Stimulated activated naive CD8-positive, alpha-beta T cell treated with anti-CD3 and anti-CD28 coated beads, Interleukin-15, amount 100 ng/mL, for 72 hours (primary cell): ENCODE results near the gene KLHL11.
A peak's percentile ranks its signal among the peaks of the same experiment; 100 is the strongest.
"Not testable (repeated sequence)": the region's sequence is repeated elsewhere in the genome, so short reads cannot be mapped to it uniquely, and the experiment has no call there.

Experiments
- ATAC-seq: fragments of 150-1000 bp; cut with Tn5 transposase; 2 replicates; pipeline ENCODE4 v1.10.0; 2021; ENCODE audit warnings: mild to moderate bottlenecking, moderate library complexity
- DNase-seq, 2 donors: peaks; one replicate each; pipeline ENCODE4 v3.0.0; 2021 to 2022
- H3K27ac Mint-ChIP-seq, 2 donors: one replicate each; pipeline ENCODE4 v1.8.0; 2022; ENCODE audit warnings: mild to moderate bottlenecking in 2 of 2, mixed read lengths in 2 of 2, moderate library complexity in 2 of 2
- H3K27me3 Mint-ChIP-seq: one replicate; pipeline ENCODE4 v1.8.0; 2022; ENCODE audit warnings: mixed read lengths
- H3K4me1 Mint-ChIP-seq: one replicate; pipeline ENCODE4 v1.8.0; 2022; ENCODE audit warnings: mild to moderate bottlenecking, mixed read lengths
- H3K4me3 Mint-ChIP-seq, 2 donors: one replicate each; pipeline ENCODE4 v1.8.0; 2022; ENCODE audit warnings: mild to moderate bottlenecking in 2 of 2, mixed read lengths in 2 of 2, moderate library complexity in 1 of 2
- H3K9me3 Mint-ChIP-seq, 2 donors: one replicate each; pipeline ENCODE4 v1.8.0; 2022; ENCODE audit warnings: mixed read lengths in 2 of 2

Gene KLHL11

GRCh38 chr17:41895617-41896016 is 30.4 kb upstream of the KLHL11 start:
- H3K27me3 Mint-ChIP-seq = no peaks in the 10 kb centered on the region
- ATAC-seq = no peak
- DNase-seq = no peak
- H3K4me3 Mint-ChIP-seq = no peak overlapping the region
- H3K9me3 Mint-ChIP-seq = no peaks in the 10 kb centered on the region
- H3K27ac Mint-ChIP-seq = no peak overlapping the region
- H3K4me1 Mint-ChIP-seq = no peaks in the 10 kb centered on the region

- no peak for ATAC-seq
- DNase-seq = no peak
Observed at GRCh38 chr17:41894791-41895331, 29.6 kb upstream of the KLHL11 start.

GRCh38 chr17:41893384-41893783 is 28.2 kb upstream of the KLHL11 start:
- Mint-ChIP-seq H3K9me3 (no peaks in the 10 kb centered on the region), H3K4me3 (no peak overlapping the region), H3K4me1 (no peaks in the 10 kb centered on the region), H3K27ac (no peak overlapping the region), H3K27me3 (no peaks in the 10 kb centered on the region)
- ATAC-seq (no peak), DNase-seq (no peak)

More at GRCh38 chr17:41894791-41895331, 29.6 kb upstream of the KLHL11 start:
- Mint-ChIP-seq H3K4me3 (no peak overlapping the region), H3K27me3 (no peaks in the 10 kb centered on the region), H3K4me1 (no peaks in the 10 kb centered on the region), H3K9me3 (no peaks in the 10 kb centered on the region), H3K27ac (no peak overlapping the region)

GRCh38 chr17:41892021-41892376 is 26.8 kb upstream of the KLHL11 start:
- Mint-ChIP-seq H3K27me3 (no peaks in the 10 kb centered on the region), H3K27ac (peak overlapping the region in 1 of 2 donors; percentile 88), H3K4me1 (no peaks in the 10 kb centered on the region), H3K4me3 (no peak overlapping the region), H3K9me3 (no peaks in the 10 kb centered on the region)
- no peak for DNase-seq
- no peak for ATAC-seq

- Mint-ChIP-seq H3K9me3 (no peaks in the 10 kb centered on the region), H3K27me3 (no peaks in the 10 kb centered on the region), H3K27ac (no peak overlapping the region), H3K4me1 (no peaks in the 10 kb centered on the region), H3K4me3 (no peak overlapping the region)
- DNase-seq (no peak), ATAC-seq (no peak)
Observed at GRCh38 chr17:41891135-41892020, 26.2 kb upstream of the KLHL11 start.

- Mint-ChIP-seq H3K9me3 (no peaks in the 10 kb centered on the region), H3K27me3 (no peaks in the 10 kb centered on the region), H3K4me1 (no peaks in the 10 kb centered on the region), H3K4me3 (no peak overlapping the region), H3K27ac (no peak overlapping the region)
- DNase-seq (no peak), ATAC-seq (no peak)
Observed at GRCh38 chr17:41888332-41888965, 23.2 kb upstream of the KLHL11 start.

- ATAC-seq (no peak), DNase-seq (no peak)
- Mint-ChIP-seq H3K27me3 (no peaks in the 10 kb centered on the region), H3K4me1 (no peaks in the 10 kb centered on the region), H3K9me3 (no peaks in the 10 kb centered on the region), H3K4me3 (no peak overlapping the region), H3K27ac (peak overlapping the region in 1 of 2 donors; percentile 77)
Observed at GRCh38 chr17:41885733-41886132, 20.5 kb upstream of the KLHL11 start.

GRCh38 chr17:41882756-41883155 is 17.5 kb upstream of the KLHL11 start:
- Mint-ChIP-seq H3K4me1 (no peaks in the 10 kb centered on the region), H3K27ac (peak overlapping the region; percentile 13 to 19), H3K4me3 (no peak overlapping the region), H3K27me3 (no peaks in the 10 kb centered on the region), H3K9me3 (no peaks in the 10 kb centered on the region)
- DNase-seq = no peak
- no peak for ATAC-seq

GRCh38 chr17:41880130-41880529 is 14.9 kb upstream of the KLHL11 start:
- ATAC-seq (no peak), DNase-seq (no peak)
- H3K27ac Mint-ChIP-seq = no peak overlapping the region
- H3K4me3 Mint-ChIP-seq = no peak overlapping the region
- no peaks in the 10 kb centered on the region for H3K9me3 Mint-ChIP-seq
- H3K27me3 Mint-ChIP-seq = no peaks in the 10 kb centered on the region
- no peaks in the 10 kb centered on the region for H3K4me1 Mint-ChIP-seq

- H3K4me1 Mint-ChIP-seq, DNase-seq, H3K9me3 Mint-ChIP-seq, H3K27me3 Mint-ChIP-seq, ATAC-seq, H3K4me3 Mint-ChIP-seq: not testable (repeated sequence)
- peak overlapping the region in 1 of 2 donors; percentile 12 for H3K27ac Mint-ChIP-seq
Observed at GRCh38 chr17:41874293-41874670, 9.1 kb upstream of the KLHL11 start.

- no peak overlapping the region for H3K4me3 Mint-ChIP-seq
- ATAC-seq (no peak), DNase-seq (no peak)
- no peaks in the 10 kb centered on the region for H3K9me3 Mint-ChIP-seq
- H3K27ac Mint-ChIP-seq = peak overlapping the region in 1 of 2 donors; percentile 48
- peaks cover 13% of the 10 kb centered on the region for H3K4me1 Mint-ChIP-seq
- no peaks in the 10 kb centered on the region for H3K27me3 Mint-ChIP-seq
Observed at GRCh38 chr17:41873559-41874292, 8.5 kb upstream of the KLHL11 start.

- ATAC-seq (no peak), DNase-seq (no peak)
- Mint-ChIP-seq H3K27me3 (no peaks in the 10 kb centered on the region), H3K27ac (no peak overlapping the region), H3K4me1 (peaks cover 29% of the 10 kb centered on the region), H3K9me3 (no peaks in the 10 kb centered on the region), H3K4me3 (no peak overlapping the region)
Observed at GRCh38 chr17:41871789-41872188, 6.6 kb upstream of the KLHL11 start.

- H3K4me3 Mint-ChIP-seq = no peak overlapping the region
- H3K27me3 Mint-ChIP-seq = no peaks in the 10 kb centered on the region
- ATAC-seq (no peak), DNase-seq (no peak)
- peak overlapping the region in 1 of 2 donors; percentile 44 for H3K27ac Mint-ChIP-seq
- peaks cover 31% of the 10 kb centered on the region for H3K4me1 Mint-ChIP-seq
- no peaks in the 10 kb centered on the region for H3K9me3 Mint-ChIP-seq
Observed at GRCh38 chr17:41870627-41871026, 5.4 kb upstream of the KLHL11 start.

GRCh38 chr17:41870097-41870496 is 4.9 kb upstream of the KLHL11 start:
- DNase-seq (no peak), ATAC-seq (no peak)
- no peak overlapping the region for H3K4me3 Mint-ChIP-seq
- no peaks in the 10 kb centered on the region for H3K9me3 Mint-ChIP-seq
- H3K4me1 Mint-ChIP-seq = peaks cover 34% of the 10 kb centered on the region
- H3K27me3 Mint-ChIP-seq = no peaks in the 10 kb centered on the region
- H3K27ac Mint-ChIP-seq = no peak overlapping the region

- Mint-ChIP-seq H3K9me3 (no peaks in the 10 kb centered on the region), H3K4me1 (peaks cover 34% of the 10 kb centered on the region), H3K27me3 (no peaks in the 10 kb centered on the region), H3K4me3 (no peak overlapping the region), H3K27ac (no peak overlapping the region)
- ATAC-seq = no peak
- DNase-seq = no peak
Observed at GRCh38 chr17:41869426-41869825, 4.2 kb upstream of the KLHL11 start.

- Mint-ChIP-seq H3K9me3 (no peaks in the 10 kb centered on the region), H3K27me3 (no peaks in the 10 kb centered on the region), H3K4me3 (peak overlapping the region in 1 of 2 donors; percentile 34), H3K27ac (no peak overlapping the region), H3K4me1 (peaks cover 34% of the 10 kb centered on the region)
- no peak for ATAC-seq
- DNase-seq = no peak
Observed at GRCh38 chr17:41868568-41868967, 3.3 kb upstream of the KLHL11 start.
